GM10266 (cell line): Measurements from ENCODE around the gene CCT3.
"Not testable (repeated sequence)": the region's sequence is repeated elsewhere in the genome, so short reads cannot be mapped to it uniquely, and the experiment has no call there.

ENCODE experiments used
- DNase-seq: peaks from one replicate; pipeline ENCODE4 v3.0.0; 2012; ENCODE audit errors: extremely low spot score
- CTCF ChIP-seq: IDR thresholded peaks from 2 replicates; pipeline ENCODE4 v1.5.1; 2012; ENCODE audit warnings: mild to moderate bottlenecking, low read depth; ENCODE audit not compliant: control insufficient read depth, insufficient read depth; ENCODE audit errors: missing control alignments

CCT3 gene

GRCh38 chr1:156344409-156344808 is 6.3 kb upstream of the CCT3 start:
- TF ChIP-seq CTCF, result no peak
- no peak for DNase-seq

- TF ChIP-seq CTCF, result no peak
Observed at GRCh38 chr1:156342166-156342955, 4.3 kb upstream of the CCT3 start.

GRCh38 chr1:156337888-156338179 is 258 bp downstream of the CCT3 start:
- TF ChIP-seq CTCF, result no peak
- no peak for DNase-seq

More at GRCh38 chr1:156342166-156342955, 4.3 kb upstream of the CCT3 start:
- DNase-seq, result no peak

GRCh38 chr1:156337052-156337887 is 822 bp downstream of the CCT3 start:
- no peak for DNase-seq
- no peak for TF ChIP-seq CTCF

- peak; percentile 23 for TF ChIP-seq CTCF
- peak; percentile 31 for DNase-seq
Observed at GRCh38 chr1:156336242-156336641, 1.9 kb downstream of the CCT3 start.

- DNase-seq, result not testable (repeated sequence)
Observed at GRCh38 chr1:156323179-156323578, 14.9 kb downstream of the CCT3 start.

GRCh38 chr1:156320560-156320959 is 17.5 kb downstream of the CCT3 start:
- DNase-seq, result no peak
- TF ChIP-seq CTCF, result no peak
